ENCODE measurements around the gene TMPRSS12.

- TF ChIP-seq CTCF (IDR thresholded peaks at IDR 0.05 in 8 of 11, conservative IDR thresholded peaks at IDR 0.05 in 3 of 11) (no peak), POLR2AphosphoS5 (IDR thresholded peaks at IDR 0.05) (no peak), POLR2A (IDR thresholded peaks at IDR 0.05) (no peak)
Measured at GRCh38 chr12:50824914-50825313, 17.8 kb upstream of the TMPRSS12 start.

All from spleen (tissue), 7 donors.